GM18907 (cell line): Measurements from ENCODE around the gene WDR90.

Experiments used
- ATAC-seq: cut with Tn5 transposase; IDR thresholded peaks from one replicate; pipeline ENCODE4 v1.9.1; 2021; ENCODE audit warnings: mild to moderate bottlenecking, moderate library complexity; ENCODE audit not compliant: unreplicated experiment

WDR90 gene

DNA sequence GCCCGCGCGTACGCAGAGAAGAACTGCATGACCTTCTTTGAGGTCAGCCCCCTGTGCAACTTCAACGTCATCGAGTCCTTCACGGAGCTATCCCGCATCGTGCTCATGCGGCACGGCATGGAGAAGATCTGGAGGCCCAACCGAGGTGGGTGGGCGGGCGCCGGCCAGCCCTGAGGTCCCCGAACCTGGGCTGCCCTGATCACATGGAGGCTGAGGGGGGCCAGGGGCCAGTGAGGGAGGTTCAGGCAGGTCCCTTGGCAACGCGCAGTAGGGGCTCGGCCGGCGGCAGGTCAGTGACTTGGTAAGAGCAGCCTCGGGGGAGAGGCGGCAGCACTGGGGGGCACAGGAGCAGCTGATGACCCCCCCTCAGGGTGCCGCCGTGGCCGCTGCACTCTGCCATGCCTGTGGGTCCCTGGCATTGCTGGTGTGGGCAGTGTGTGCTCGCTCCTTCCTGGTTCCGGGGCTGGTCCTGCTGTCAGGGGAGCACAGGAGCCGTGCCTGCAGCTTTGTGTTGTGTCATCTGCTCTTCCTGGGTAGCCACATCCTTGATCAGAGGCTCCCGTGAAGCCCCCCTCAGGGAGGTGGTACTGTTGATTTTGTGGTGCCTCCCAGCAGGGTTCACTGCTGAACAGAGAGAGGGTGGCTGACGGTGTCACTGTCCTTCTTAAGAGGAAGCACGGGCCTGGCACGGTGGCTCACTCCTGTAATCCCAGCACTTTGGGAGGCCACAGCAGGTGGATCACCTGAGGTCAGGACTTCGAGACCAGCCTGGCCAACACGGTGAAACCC, 23.0 kb upstream of the WDR90 start:
- no peak for ATAC-seq

DNA sequence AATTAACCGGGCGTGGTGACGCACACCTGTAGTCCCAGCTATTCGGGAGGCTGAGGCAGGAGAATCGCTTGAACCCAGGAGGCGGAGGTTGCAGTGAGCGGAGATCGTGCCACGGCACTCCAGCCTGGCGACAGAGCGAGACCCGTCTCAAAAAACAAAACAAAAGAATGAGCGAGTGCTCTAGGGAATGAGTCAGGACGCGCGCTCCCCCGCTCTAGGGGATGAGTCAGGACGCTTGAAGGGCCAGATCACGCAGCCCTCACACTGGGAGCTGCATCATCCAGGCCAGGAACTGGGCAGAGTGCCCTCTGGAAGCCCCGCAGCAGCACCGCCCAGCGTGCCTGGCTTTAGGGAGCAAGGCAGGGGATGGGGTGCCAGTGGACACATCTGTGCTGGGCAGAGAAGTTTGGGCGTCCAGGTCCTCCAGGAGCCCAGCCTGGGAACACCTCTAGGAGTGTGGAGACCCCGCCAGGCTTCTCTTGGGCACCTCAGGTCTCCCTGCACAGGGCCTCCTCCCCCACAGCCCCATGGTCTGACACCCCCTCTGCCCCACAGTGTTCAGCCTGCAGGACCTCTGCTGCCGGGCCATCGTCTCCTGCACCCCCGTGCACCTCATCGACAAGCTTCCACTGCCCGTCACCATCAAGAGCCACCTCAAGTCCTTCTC, 22.2 kb upstream of the WDR90 start:
- ATAC-seq, result no peak

DNA sequence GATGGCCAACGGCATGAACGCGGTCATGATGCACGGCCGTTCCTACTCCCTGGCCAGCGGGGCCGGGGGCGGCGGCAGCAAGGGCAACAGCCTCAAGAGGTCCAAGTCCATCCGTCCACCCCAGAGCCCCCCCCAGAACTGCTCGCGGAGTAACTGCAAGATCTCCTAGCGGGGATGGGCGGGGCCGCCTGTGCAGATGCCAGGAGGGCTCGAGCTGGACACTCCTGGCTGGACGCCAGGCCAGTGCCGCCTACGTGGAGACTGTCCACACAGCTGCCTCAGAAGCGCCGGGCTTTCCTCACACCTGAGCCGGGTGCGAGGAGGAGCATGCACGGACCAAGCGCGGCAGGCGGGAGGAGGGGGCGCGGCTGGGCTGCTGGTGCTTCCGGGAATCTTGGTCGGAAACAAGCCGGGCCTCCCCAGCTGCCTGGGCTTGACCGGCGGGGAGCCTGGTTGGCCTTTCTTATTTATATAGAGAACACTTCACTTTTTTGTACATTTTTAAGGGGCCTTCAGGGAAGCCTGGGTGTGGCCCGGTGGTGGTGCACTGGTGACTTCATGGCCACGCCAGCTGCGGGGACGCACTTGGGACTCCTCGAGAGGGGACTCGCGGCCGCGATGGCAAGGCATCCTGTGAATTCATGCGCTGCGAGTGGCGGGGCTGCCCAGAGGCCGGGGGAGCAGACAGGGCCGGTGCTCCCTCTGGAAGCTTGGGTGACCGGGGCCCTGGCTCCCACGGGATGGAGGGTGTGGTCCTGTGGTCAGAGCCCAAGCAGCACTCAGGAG, 21.5 kb upstream of the WDR90 start:
- ATAC-seq, result no peak

DNA sequence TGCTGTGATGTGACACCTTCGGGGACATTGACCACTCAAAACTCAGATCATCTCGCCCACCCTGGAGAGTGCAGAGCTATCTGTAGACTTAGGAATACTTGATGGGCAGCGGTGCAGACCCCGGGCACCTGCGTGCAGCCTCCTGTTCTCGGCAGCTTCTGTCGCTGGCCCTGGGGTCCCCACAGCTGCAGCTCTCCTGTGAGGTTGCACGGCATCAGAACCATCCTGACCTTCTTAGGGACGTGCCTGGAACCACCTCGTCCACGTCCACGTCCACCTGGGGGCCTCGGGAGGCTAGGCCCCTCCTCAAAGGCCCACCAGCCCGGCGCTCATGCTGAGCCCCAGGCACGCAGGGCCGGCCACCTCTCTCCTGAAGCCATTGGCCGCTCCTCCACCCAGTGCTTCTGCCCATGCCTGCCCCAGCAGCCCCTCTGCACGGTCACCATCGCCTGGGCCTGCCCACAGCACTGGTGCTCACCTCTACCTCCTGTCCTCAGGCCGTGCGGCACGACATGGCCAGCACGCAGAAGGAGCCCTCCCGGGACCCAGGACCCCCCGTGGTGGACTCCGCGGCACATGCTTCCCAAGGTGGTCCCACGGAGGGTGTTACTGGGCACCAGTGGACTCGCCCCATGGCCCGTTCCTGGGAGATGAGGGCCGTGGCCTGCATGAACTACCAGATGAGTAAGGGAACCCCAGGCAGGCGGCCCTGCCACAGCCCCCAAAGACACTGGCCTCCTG, 20.7 kb upstream of the WDR90 start:
- ATAC-seq, result no peak

DNA sequence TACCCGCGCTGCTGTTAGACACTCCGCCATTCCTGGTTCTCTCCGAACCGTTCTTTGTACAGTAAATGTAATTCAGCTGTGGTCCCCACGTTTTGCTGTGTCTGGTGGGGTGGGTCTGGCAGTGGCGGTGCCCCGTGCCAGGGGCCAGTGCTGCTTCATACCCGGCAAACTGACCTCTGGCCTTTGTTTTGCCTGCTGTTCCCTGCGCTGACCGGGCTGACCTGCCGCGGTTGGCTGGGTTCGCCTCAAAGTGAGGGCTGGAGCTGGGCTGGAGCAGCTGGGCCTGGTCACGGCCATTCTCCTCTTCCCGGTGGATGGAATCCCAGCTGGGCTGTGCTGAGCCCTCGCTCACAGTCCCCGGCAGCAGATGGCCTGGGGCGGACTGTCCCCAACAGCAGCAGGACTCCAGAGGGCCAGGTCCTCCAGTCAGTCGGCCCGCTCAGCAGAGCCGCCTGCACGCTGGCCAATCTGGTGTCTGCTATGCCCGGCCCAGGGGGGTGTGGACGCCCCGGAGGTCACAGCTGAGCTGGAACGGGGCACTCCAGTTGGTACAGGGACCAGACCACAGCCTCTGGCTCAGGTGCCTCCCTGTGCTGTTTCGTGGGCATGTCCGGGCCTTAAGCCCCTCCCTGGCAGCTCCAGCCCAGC, 19.9 kb upstream of the WDR90 start:
- ATAC-seq, result no peak

DNA sequence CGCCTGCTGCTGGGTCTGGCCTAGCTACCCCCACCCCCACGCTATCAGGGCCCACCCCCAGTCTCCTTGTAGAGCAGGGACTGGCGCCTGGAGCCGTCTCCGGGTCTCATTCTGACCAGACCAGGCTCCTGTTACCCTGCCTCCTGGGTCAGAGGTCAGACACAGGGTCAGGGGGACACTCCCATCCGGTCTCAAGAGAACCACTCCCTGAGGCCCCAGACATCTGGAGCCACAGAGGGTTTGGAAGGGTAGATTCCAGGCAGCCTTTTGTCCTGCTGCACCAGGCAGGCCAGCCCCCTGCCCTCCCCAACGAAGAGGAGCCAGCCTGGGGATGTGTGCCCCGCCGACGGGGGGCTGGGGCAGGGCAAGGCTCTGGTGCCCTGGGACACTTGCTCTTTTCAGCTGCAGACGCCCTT, 19.3 kb upstream of the WDR90 start:
- ATAC-seq, result no peak

DNA sequence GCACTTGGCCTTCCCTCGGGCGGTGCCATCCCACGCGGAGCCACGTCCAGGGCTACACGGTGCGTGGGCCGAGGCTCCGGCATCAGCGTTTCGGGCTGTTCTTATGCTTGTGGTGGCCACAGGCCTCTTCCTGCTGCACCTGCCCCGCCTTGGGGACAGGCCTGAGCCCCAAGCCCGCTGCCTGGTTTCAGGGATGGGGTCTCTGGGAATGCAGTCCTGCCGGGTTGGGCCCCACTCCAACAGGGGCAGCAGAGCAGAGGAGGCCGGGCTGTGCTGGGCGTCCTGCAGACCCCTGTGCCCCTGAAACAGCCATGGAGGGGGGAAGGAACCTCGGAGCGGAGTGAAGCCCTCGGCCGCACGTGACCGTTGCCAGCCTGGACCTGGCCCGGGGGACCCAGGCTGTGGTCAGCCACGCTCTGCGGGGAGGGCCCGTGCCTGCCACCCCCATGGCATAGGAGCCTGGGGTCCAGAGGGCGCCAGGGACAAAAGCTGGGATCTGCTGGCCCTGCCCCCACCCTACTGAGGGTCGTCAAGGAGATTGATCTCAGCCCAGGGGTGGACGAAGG, 18.8 kb upstream of the WDR90 start:
- ATAC-seq, result no peak

DNA sequence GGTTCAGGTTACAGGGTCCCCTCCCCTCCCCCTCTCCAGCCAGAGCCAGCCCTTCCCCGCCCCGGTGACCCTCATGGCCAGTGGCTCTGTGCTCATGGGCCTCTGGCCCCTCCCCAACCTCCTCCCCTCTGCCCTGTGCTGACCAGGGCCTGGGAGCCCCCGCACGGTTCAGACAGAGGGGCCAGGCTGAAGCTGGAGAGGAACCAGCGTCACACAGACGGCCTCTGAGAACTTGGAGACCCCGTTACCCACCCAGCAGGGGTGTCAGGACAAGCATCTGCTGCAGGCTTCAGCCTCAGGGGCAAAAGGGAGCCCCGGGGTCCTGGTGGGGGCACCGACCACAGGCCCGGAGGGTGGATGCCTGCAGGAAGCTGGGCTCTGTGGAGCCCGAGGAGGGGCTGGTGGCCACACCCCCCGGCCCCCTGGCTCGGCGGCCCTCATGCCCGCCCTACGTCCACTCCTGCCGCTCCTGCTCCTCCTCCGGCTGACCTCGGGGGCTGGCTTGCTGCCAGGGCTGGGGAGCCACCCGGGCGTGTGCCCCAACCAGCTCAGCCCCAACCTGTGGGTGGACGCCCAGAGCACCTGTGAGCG, 18.3 kb upstream of the WDR90 start, which contains the start of gene WFIKKN1:
TSS of gene WFIKKN1 (plus strand) at position 171 of the 591 bp plus-strand sequence. CDS start at position 440, 269 bp downstream.
- ATAC-seq, result no peak

DNA sequence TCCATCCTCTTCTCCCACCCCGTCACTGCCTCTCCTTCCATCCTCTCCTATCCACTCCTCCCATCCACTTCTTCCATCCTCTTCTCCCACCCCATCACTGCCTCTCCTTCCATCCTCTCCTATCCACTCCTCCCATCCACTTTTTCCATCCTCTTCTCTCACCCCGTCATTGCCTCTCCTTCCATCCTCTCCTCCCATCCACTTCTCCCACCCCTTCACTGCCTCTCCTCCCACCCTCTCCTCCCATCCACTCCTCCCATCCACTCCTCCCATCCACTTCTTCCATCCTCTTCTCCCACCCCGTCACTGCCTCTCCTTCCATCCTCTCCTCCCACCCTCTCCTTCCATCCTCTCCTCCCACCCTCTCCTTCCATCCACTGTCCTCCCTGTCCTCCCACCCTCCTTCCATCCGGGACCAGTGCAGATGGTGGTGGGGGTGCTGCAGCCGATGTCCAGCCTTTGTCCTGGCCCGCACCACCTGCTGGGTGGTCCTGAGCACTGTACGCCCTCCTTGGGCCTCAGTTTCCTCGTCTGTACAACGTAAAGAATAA, 17.3 kb upstream of the WDR90 start:
- no peak for ATAC-seq

DNA sequence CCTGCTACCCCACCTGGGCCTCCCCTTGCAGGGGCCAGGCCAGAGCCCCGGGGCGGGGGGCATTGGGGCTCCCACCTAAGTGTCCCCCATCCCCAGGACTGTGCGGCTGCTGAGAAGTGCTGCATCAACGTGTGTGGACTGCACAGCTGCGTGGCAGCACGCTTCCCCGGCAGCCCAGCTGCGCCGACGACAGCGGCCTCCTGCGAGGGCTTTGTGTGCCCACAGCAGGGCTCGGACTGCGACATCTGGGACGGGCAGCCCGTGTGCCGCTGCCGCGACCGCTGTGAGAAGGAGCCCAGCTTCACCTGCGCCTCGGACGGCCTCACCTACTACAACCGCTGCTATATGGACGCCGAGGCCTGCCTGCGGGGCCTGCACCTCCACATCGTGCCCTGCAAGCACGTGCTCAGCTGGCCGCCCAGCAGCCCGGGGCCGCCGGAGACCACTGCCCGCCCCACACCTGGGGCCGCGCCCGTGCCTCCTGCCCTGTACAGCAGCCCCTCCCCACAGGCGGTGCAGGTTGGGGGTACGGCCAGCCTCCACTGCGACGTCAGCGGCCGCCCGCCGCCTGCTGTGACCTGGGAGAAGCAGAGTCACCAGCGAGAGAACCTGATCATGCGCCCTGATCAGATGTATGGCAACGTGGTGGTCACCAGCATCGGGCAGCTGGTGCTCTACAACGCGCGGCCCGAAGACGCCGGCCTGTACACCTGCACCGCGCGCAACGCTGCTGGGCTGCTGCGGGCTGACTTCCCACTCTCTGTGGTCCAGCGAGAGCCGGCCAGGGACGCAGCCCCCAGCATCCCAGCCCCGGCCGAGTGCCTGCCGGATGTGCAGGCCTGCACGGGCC, 16.5 kb upstream of the WDR90 start:
- ATAC-seq, result no peak

DNA sequence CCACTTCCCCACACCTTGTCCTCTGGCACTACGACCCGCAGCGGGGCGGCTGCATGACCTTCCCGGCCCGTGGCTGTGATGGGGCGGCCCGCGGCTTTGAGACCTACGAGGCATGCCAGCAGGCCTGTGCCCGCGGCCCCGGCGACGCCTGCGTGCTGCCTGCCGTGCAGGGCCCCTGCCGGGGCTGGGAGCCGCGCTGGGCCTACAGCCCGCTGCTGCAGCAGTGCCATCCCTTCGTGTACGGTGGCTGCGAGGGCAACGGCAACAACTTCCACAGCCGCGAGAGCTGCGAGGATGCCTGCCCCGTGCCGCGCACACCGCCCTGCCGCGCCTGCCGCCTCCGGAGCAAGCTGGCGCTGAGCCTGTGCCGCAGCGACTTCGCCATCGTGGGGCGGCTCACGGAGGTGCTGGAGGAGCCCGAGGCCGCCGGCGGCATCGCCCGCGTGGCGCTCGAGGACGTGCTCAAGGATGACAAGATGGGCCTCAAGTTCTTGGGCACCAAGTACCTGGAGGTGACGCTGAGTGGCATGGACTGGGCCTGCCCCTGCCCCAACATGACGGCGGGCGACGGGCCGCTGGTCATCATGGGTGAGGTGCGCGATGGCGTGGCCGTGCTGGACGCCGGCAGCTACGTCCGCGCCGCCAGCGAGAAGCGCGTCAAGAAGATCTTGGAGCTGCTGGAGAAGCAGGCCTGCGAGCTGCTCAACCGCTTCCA, 15.7 kb upstream of the WDR90 start:
- no peak for ATAC-seq

DNA sequence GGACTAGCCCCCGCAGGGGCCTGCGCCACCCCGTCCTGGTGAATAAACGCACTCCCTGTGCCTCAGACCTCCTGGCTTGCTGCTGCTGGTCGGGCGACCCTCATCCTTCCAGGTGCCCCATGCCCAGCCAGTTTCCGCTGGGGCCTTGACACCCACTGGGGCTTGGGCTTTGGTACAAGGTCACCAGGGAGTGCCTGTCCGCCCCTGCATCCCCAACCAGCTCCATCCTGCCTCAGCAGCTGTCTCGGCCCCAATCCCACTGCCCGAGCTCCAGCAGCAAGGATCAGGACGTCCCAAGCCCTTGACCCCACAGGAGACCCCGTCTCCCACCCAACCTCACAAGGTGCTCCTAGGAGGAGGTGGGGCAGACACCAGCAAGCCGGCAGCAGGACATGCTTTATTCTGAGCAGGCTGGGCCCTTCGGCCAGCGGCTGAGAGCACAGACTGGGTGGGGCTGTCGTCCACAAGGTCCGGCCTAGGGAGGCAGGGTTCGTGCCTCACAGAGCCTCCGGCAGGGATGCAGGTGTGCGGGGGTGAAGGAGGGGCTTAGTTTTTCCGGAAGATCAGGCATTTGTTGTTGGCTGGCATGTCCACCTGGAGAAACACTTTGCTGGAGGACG, 15.0 kb upstream of the WDR90 start:
- no peak for ATAC-seq

DNA sequence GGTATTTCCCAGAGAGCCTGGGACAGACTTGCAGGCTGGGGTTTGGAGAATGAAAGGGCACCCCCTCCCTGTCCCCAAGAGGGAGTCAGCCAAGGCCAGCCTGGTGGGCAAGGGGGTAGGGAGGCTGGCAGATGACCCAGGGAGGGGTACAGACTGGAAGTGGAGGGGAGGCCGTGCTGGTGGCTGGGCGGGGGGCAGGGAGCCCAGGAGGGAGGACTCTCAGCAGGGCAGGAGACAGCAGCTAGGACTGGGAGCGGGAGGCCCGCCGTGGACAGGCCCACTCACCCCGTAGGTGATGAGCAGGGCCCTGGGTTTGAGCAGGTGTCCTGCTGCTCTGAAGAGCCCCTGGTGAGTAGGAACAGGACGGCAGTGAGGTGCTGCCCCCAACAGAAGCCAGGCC, 14.2 kb upstream of the WDR90 start:
- no peak for ATAC-seq

DNA sequence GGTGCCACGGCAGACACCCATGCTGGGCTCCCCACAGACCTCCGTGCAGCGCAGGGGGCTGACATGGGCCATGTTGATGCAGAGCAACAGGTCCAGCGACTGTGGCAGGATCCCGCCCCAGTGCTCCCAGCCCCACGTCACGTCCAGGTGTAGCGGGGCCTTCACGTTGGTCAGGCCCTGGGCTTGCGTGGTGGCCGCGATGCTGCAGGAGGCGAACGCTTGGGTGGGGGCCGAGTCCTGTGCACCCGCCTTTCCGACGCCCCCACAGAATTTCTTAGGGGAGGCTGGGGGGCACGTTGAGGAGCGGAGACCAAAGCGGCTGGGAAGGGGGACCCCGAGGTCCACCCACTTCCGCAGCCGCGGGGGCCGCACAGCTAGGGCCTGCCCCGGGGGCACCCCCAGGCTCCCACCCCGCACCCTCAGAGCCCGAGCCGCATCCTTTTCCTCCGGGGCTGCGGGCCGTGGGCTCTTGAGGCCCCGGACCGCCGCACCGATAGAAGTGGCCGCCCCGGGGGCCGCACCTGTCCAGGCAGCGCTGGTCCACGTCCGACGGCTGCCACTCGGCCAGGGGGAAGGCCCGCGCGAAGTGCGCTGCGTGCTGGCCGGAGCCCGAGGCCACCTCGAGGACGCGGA, 13.5 kb upstream of the WDR90 start:
- peak; percentile 1 for ATAC-seq

DNA sequence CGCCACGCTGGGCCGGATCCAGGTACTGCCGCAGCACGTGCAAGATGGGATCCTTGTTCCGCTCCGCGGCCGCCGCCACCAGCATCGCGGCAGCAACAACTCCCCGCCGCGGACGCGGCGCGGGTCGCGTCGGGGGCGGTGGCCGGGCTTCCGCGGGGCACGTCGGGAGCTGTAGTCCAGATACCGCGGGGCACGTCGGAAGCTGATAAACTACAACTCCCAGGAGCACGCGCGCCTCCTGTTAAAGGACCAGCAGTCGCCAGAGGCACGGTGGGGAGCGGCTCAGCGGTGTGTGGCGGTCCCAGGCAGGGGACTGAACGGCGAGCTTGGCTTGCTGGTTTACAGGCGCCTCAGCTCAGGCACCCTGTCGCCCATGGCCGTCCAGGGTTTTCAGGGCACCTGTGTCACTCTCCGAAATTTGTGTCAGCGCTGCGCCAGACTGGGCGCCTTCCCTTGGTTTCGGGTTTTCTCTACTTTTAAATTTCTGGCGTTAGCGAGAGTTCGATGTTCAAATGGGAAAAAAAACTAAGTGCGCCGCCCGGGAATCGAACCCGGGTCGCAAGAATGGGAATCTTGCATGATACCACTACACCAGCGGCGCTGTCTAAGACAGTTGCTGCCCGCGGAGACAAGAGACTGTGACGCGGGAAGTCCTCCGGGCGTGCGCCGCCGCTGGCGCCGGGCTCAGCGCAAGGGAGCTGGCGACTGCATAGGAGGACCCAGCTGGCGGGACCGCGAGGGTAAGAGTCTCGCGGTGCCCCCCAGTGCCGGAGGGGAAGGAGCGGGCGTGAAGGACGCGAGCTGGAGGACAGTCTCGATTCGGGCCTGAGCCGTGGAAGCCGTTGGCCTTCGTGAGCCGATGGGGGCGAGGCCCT, 12.7 kb upstream of the WDR90 start, which contains the start of gene METTL26:
TSS of gene METTL26 (minus strand) at position 100 of the 875 bp plus-strand sequence. CDS start at position 85, 15 bp downstream.
- ATAC-seq, result peak; percentile 69
